ENCODE measurements around the gene GABBR2. TPM values are rescaled to one million over a fixed set of nuclear protein-coding genes. Genes with fewer than 3 reads are reported as not detected.

GABBR2 gene
- total RNA-seq, 1 donor from 2014 or later: not detected

GRCh38 chr9:98541684-98542230, 167.0 kb downstream of the GABBR2 start:
- Histone ChIP-seq H3K36me3 (ENCODE audit: control insufficient read depth, insufficient read depth, low read length) (no peaks in the 10 kb centered on the region), H3K27me3 (ENCODE audit: control insufficient read depth, insufficient read depth, low read length) (peaks cover 4% of the 10 kb centered on the region), H3K4me3 (ENCODE audit: low read depth, low read length) (no peak overlapping the region)
- FAIRE-seq (peak; percentile 55), DNase-seq (ENCODE audit: low read depth) (no peak)
- TF ChIP-seq, protein P1, sequence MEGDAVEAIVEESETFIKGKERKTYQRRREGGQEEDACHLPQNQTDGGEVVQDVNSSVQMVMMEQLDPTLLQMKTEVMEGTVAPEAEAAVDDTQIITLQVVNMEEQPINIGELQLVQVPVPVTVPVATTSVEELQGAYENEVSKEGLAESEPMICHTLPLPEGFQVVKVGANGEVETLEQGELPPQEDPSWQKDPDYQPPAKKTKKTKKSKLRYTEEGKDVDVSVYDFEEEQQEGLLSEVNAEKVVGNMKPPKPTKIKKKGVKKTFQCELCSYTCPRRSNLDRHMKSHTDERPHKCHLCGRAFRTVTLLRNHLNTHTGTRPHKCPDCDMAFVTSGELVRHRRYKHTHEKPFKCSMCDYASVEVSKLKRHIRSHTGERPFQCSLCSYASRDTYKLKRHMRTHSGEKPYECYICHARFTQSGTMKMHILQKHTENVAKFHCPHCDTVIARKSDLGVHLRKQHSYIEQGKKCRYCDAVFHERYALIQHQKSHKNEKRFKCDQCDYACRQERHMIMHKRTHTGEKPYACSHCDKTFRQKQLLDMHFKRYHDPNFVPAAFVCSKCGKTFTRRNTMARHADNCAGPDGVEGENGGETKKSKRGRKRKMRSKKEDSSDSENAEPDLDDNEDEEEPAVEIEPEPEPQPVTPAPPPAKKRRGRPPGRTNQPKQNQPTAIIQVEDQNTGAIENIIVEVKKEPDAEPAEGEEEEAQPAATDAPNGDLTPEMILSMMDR (IDR thresholded peaks at IDR 0.05; ENCODE audit: insufficient read depth, low read length, severe bottlenecking): no peak

DNA sequence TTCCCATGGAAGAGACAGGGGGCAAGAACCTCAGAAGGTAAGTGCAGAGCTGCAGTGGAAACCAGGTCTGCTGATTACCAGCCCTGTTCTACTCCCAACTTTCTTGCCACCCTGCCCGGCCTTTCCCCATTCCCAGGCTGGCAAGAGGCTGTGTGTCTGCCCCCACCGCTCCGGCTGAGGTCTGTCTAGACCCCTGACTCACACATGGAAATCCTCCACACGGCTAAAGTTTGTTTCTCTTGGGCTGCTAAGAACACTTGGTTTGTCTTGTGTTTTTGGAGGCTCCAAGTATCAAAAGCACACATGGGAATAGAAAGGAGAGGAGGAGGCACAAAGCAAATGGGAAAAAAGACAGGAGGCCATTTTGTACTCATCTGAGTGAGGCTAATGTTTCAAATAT, 168.3 kb downstream of the GABBR2 start:
- DNase-seq (ENCODE audit: low read depth) (no peak), FAIRE-seq (no peak)
- H3K36me3 ChIP-seq (ENCODE audit: control insufficient read depth, insufficient read depth, low read length): no peaks in the 10 kb centered on the region
- H3K4me3 ChIP-seq (ENCODE audit: low read depth, low read length): no peak overlapping the region
- TF ChIP-seq, protein P1 (IDR thresholded peaks at IDR 0.05; ENCODE audit: insufficient read depth, low read length, severe bottlenecking): no peak
- peaks cover 4% of the 10 kb centered on the region for H3K27me3 ChIP-seq (ENCODE audit: control insufficient read depth, insufficient read depth, low read length)

- FAIRE-seq: no peak
- H3K4me3 ChIP-seq (ENCODE audit: low read depth, low read length): no peak overlapping the region
- DNase-seq (ENCODE audit: low read depth): no peak
- TF ChIP-seq, protein P1 (IDR thresholded peaks at IDR 0.05; ENCODE audit: insufficient read depth, low read length, severe bottlenecking): no peak
- peaks cover 4% of the 10 kb centered on the region for H3K27me3 ChIP-seq (ENCODE audit: control insufficient read depth, insufficient read depth, low read length)
- H3K36me3 ChIP-seq (ENCODE audit: control insufficient read depth, insufficient read depth, low read length): no peaks in the 10 kb centered on the region
These were observed 168.8 kb downstream of the GABBR2 start for GRCh38 chr9:98539954-98540353.

DNA sequence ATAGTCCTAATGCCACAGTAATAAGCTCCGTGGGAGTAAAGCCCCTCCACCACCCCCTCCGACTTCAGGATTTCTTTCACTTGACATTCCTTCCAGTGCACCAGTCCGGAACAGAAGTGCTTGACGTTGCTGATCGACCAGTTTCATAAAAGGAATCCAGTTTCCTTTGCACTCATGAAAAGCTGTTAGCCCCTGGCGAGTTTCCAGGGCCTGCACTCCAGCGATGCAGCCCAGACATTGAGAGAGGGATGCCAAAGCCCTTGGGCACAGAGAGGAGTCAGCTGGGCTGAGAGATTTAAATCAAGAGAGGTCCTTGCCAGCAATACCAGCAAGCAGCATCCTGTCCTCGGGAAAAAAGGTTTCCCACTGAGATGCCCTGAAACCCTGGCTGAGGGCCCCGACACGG, 170.1 kb downstream of the GABBR2 start:
- FAIRE-seq: no peak
- no peak for DNase-seq (ENCODE audit: low read depth)
- TF ChIP-seq, protein P1 (IDR thresholded peaks at IDR 0.05; ENCODE audit: insufficient read depth, low read length, severe bottlenecking): no peak
- Histone ChIP-seq H3K4me3 (ENCODE audit: low read depth, low read length) (no peak overlapping the region), H3K27me3 (ENCODE audit: control insufficient read depth, insufficient read depth, low read length) (peaks cover 4% of the 10 kb centered on the region), H3K36me3 (ENCODE audit: control insufficient read depth, insufficient read depth, low read length) (no peaks in the 10 kb centered on the region)

GRCh38 chr9:98538203-98538602, 170.5 kb downstream of the GABBR2 start:
- no peak for FAIRE-seq
- H3K36me3 ChIP-seq (ENCODE audit: control insufficient read depth, insufficient read depth, low read length): no peaks in the 10 kb centered on the region
- TF ChIP-seq, protein P1 (IDR thresholded peaks at IDR 0.05; ENCODE audit: insufficient read depth, low read length, severe bottlenecking): no peak
- no peak overlapping the region for H3K4me3 ChIP-seq (ENCODE audit: low read depth, low read length)
- DNase-seq (ENCODE audit: low read depth): no peak
- peaks cover 4% of the 10 kb centered on the region for H3K27me3 ChIP-seq (ENCODE audit: control insufficient read depth, insufficient read depth, low read length)

GRCh38 chr9:98536542-98537173, 172.1 kb downstream of the GABBR2 start:
- no peak for FAIRE-seq
- TF ChIP-seq, protein P1 (IDR thresholded peaks at IDR 0.05; ENCODE audit: insufficient read depth, low read length, severe bottlenecking): peak; percentile 57
- peaks cover 4% of the 10 kb centered on the region for H3K27me3 ChIP-seq (ENCODE audit: control insufficient read depth, insufficient read depth, low read length)
- no peaks in the 10 kb centered on the region for H3K36me3 ChIP-seq (ENCODE audit: control insufficient read depth, insufficient read depth, low read length)
- peak; percentile 26 for DNase-seq (ENCODE audit: low read depth)
- no peak overlapping the region for H3K4me3 ChIP-seq (ENCODE audit: low read depth, low read length)

Measured in bronchial epithelial cell (primary cell).